Erythroblast (primary cell): Measurements from ENCODE around the gene BABAM2.

Experiments used
- GATA1 ChIP-seq: IDR thresholded peaks from 2 replicates; pipeline ENCODE4 v1.6.1; 2011; ENCODE audit warnings: low read depth, mild to moderate bottlenecking, control low read depth, low read length, moderate library complexity
- POLR2A ChIP-seq: IDR thresholded peaks from 2 replicates; pipeline ENCODE4 v1.6.1; 2011; ENCODE audit warnings: mild to moderate bottlenecking, low read length

- TF ChIP-seq POLR2A = no peak
- no peak for TF ChIP-seq GATA1
These were observed 73.5 kb downstream of the BABAM2 start for GRCh38 chr2:27964067-27964466.
